HFFc6 (cell line): Measurements from ENCODE around the gene TAAR6. TPM values are rescaled to one million over a fixed set of nuclear protein-coding genes. Genes with fewer than 3 reads are reported as not detected.
"Not testable (repeated sequence)": the region's sequence is repeated elsewhere in the genome, so short reads cannot be mapped to it uniquely, and the experiment has no call there.

Experiments
- DNase-seq: peaks from one replicate; pipeline ENCODE4 v3.0.0-alpha.2; 2018
- H3K27ac Mint-ChIP-seq: 2 replicates; pipeline ENCODE4 v1.8.0; 2020; ENCODE audit warnings: mild to moderate bottlenecking, mixed read lengths
- H3K27me3 Mint-ChIP-seq: 2 replicates; pipeline ENCODE4 v1.8.0; 2021; ENCODE audit warnings: mild to moderate bottlenecking, moderate library complexity, mixed read lengths; ENCODE audit not compliant: insufficient read depth
- H3K36me3 Mint-ChIP-seq: 2 replicates; pipeline ENCODE4 v1.8.0; 2021; ENCODE audit warnings: low read depth, mixed read lengths
- H3K4me1 Mint-ChIP-seq: 2 replicates; pipeline ENCODE4 v1.8.0; 2020; ENCODE audit warnings: low read depth, mixed read lengths
- H3K4me3 Mint-ChIP-seq: 2 replicates; pipeline ENCODE4 v1.8.0; 2020; ENCODE audit warnings: mild to moderate bottlenecking, moderate library complexity, mixed read lengths
- H3K9me3 Mint-ChIP-seq: 2 replicates; pipeline ENCODE4 v1.8.0; 2020; ENCODE audit warnings: mild to moderate bottlenecking, mixed read lengths
- CTCF ChIP-seq: fragments of 200-600 bp; sonication (generic); IDR thresholded peaks from 2 replicates; pipeline ENCODE4 v1.5.0; 2021; ENCODE audit warnings: antibody characterized with exemption, mild to moderate bottlenecking
- total RNA-seq, 6 experiments: library from RNA; stranded (reverse); fragmentation: NEBNext Ultra II Directional; extraction: Animal tissue kit (Norgen Biotek cat#: 25700); gene quantifications; 2 replicates in 1 of 6; 3 replicates in 5 of 6; pipeline ENCODE4 v1.2.3, GENCODE V29; 2021

Gene TAAR6
- total RNA-seq, 6 experiments from 2014 or later: not detected

GRCh38 chr6:132548746-132549463 is 21.2 kb upstream of the TAAR6 start:
- H3K4me3 Mint-ChIP-seq: no peak overlapping the region
- H3K27ac Mint-ChIP-seq: no peak overlapping the region
- DNase-seq: no peak
- H3K27me3 Mint-ChIP-seq: peaks cover 19% of the 10 kb centered on the region
- no peaks in the 10 kb centered on the region for H3K36me3 Mint-ChIP-seq
- no peaks in the 10 kb centered on the region for H3K9me3 Mint-ChIP-seq
- no peak for TF ChIP-seq CTCF
- no peaks in the 10 kb centered on the region for H3K4me1 Mint-ChIP-seq

GRCh38 chr6:132551214-132551613 is 18.9 kb upstream of the TAAR6 start:
- Mint-ChIP-seq H3K4me1 (no peaks in the 10 kb centered on the region), H3K9me3 (no peaks in the 10 kb centered on the region), H3K4me3 (no peak overlapping the region), H3K36me3 (no peaks in the 10 kb centered on the region), H3K27me3 (peaks cover 12% of the 10 kb centered on the region; the same call in 1 of the 2 replicates), H3K27ac (no peak overlapping the region)
- TF ChIP-seq CTCF: no peak
- no peak for DNase-seq

GRCh38 chr6:132552372-132552771 is 17.8 kb upstream of the TAAR6 start, which contains the start of gene TAAR8:
Gene TAAR8, plus strand, starts transcription at chr6:132552672. Its CDS starts 21 bp downstream, at chr6:132552693.
- Mint-ChIP-seq H3K27ac (no peak within 1 kb of the TSS), H3K9me3 (no peaks in the 10 kb centered on the region), H3K36me3 (no peaks in the 10 kb centered on the region), H3K27me3 (peaks cover 12% of the 10 kb centered on the region; the same call in 1 of the 2 replicates), H3K4me1 (no peaks in the 10 kb centered on the region), H3K4me3 (no peak within 1 kb of the TSS)
- TF ChIP-seq CTCF: no peak
- DNase-seq: no peak

- H3K27me3 Mint-ChIP-seq: peaks cover 17% of the 10 kb centered on the region
- H3K36me3 Mint-ChIP-seq: not testable (repeated sequence)
Observed at GRCh38 chr6:132560087-132560486, 10.0 kb upstream of the TAAR6 start.

GRCh38 chr6:132566404-132566803 is 3.7 kb upstream of the TAAR6 start:
- H3K27me3 Mint-ChIP-seq: peaks cover 20% of the 10 kb centered on the region
- H3K27ac Mint-ChIP-seq: no peak overlapping the region

More at GRCh38 chr6:132560087-132560486, 10.0 kb upstream of the TAAR6 start:
- H3K9me3 Mint-ChIP-seq, H3K4me3 Mint-ChIP-seq, H3K4me1 Mint-ChIP-seq, H3K27ac Mint-ChIP-seq, DNase-seq: not testable (repeated sequence)

More at GRCh38 chr6:132566404-132566803, 3.7 kb upstream of the TAAR6 start:
- no peaks in the 10 kb centered on the region for H3K9me3 Mint-ChIP-seq
- no peaks in the 10 kb centered on the region for H3K4me1 Mint-ChIP-seq
- no peak for DNase-seq
- no peaks in the 10 kb centered on the region for H3K36me3 Mint-ChIP-seq
- H3K4me3 Mint-ChIP-seq: no peak overlapping the region
- TF ChIP-seq CTCF: no peak
